Prostate gland (tissue), 2 donors: ENCODE results near the gene EGFL6. TPM values are rescaled to one million over a fixed set of nuclear protein-coding genes. Genes with fewer than 3 reads are reported as not detected.
"Not testable (repeated sequence)": the region's sequence is repeated elsewhere in the genome, so short reads cannot be mapped to it uniquely, and the experiment has no call there.

Experiments
- DNase-seq: peaks from one replicate; pipeline ENCODE4 v3.0.0-alpha.2; 2019; ENCODE audit warnings: low spot score
- H3K27ac ChIP-seq, 2 donors: fragments of 200-600 bp; sonication (generic); 2 replicates each; pipeline ENCODE4 v1.5.1; 2017 to 2019
- H3K27me3 ChIP-seq: fragments of 200-600 bp; sonication (generic); replicated peaks from 2 replicates; pipeline ENCODE4 v1.5.1; 2019; ENCODE audit not compliant: insufficient read depth
- H3K36me3 ChIP-seq, 2 donors: fragments of 200-600 bp; sonication (generic); 1 replicate in 1 of 2; 2 replicates in 1 of 2; pipeline versions ENCODE4 v1.5.1 to v1.8.1; 2017 to 2019
- H3K4me1 ChIP-seq: fragments of 200-600 bp; sonication (generic); replicated peaks from 2 replicates; pipeline ENCODE4 v1.5.1; 2019
- H3K4me3 ChIP-seq, 2 donors: fragments of 200-600 bp; sonication (generic); 2 replicates each; pipeline ENCODE4 v1.5.1; 2017 to 2019
- H3K9me3 ChIP-seq: fragments of 200-600 bp; sonication (generic); 2 replicates; pipeline ENCODE4 v1.5.1; 2017
- CTCF ChIP-seq, 4 experiments: fragments of 200-600 bp in 2 of 4; fragments of 450-650 bp in 2 of 4; sonication (generic) in 2 of 4; IDR thresholded peaks; 1 replicate in 3 of 4; 2 replicates in 1 of 4; pipeline ENCODE4 v1.5.1; 2016 to 2019; ENCODE audit warnings: antibody characterized with exemption in 4 of 4, mild to moderate bottlenecking in 2 of 4, moderate library complexity in 2 of 4
- POLR2A ChIP-seq: fragments of 450-650 bp; IDR thresholded peaks from one replicate; pipeline ENCODE4 v1.6.1; 2016; ENCODE audit warnings: antibody characterized with exemption, mild to moderate bottlenecking
- POLR2AphosphoS5 ChIP-seq: sonication (generic); formaldehyde crosslinking; IDR thresholded peaks from one replicate; pipeline ENCODE4 v1.6.1; 2017; ENCODE audit warnings: antibody characterized with exemption
- WGBS: methylation state at CpG from one replicate; pipeline ENCODE4 v1.1.5; 2018; 5-methylcytosine and 5-hydroxymethylcytosine counted together
- intact Hi-C: fragments of 100-400 bp; cut with DNase I; formaldehyde crosslinking; loops from one replicate; pipeline ENCODE4 v1.14.2; 2022
- total RNA-seq, 2 donors: library from RNA; depleted of rRNA; stranded (reverse); fragments of >200 nt; gene quantifications; one replicate each; pipeline ENCODE4 v1.1.0, GENCODE V29; 2016

Gene EGFL6
- total RNA-seq, 2 donors from 2014 or later, result 0.23 TPM; not detected in 1

DNA sequence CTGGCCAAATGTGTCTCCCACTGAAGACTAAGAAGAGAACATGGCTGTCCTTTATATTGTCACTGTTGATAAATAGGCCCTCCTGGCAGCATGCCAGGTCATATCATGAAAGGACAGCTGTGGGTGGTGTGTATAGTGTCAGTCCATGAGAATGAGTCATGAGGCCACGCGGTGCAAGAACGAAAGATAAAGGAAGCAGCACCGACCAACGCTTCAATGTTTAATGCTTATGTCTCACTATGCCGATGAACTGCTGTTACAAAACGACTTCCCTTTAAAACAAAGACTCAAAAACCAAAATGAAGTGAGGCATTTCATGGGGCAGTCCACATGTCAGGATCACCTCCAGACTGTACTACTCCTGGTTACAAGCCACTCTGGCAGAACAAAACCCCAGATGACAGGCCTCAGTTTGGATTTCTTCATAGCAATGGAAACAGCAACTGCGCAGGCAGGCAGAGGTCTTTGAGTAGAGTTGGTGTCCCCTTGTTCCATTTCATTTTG, 78.4 kb downstream of the EGFL6 start:
- DNase-seq, result no peak
- intact Hi-C loops, result loop anchor here (5.0 to 10.0 kb wide), 2 partner anchors 140 to 693 kb away; no protein-coding TSS in a partner anchor

DNA sequence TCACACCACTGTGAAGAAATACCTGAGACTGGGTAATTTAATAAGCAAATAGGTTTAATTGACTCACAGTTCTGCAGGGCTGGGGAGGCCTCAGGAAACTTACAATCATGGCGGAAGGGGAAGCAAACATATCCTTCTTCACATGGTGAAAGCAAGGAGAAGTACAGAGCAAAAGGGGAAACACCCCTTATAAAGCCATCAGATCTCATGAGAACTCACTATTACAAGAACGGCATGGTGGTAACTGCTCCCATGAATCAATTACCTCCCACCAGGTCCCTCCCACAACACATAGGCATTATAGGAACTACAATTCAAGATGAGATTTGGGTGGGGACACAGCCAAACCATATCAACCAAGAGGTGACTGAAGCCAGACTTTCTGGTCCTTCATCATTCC, 78.9 kb downstream of the EGFL6 start:
- not testable (repeated sequence) for H3K4me3 ChIP-seq, H3K9me3 ChIP-seq, H3K27ac ChIP-seq, H3K27me3 ChIP-seq, H3K36me3 ChIP-seq, H3K4me1 ChIP-seq, DNase-seq
- 94% methylated on average over 2 of the region's 2 CpGs for WGBS
- intact Hi-C loops, result loop anchor here (5.0 to 10.0 kb wide), 2 partner anchors 141 to 694 kb away; no protein-coding TSS in a partner anchor

More for the DNA sequence above, 78.4 kb downstream of the EGFL6 start:
- 50% methylated on average over 8 of the region's 8 CpGs for WGBS
- H3K27me3 ChIP-seq, result no peaks in the 10 kb centered on the region
- TF ChIP-seq CTCF (IDR thresholded peaks at IDR 0.05) (no peak), POLR2AphosphoS5 (no peak), POLR2A (no peak)
- no peaks in the 10 kb centered on the region for H3K36me3 ChIP-seq
- no peaks in the 10 kb centered on the region for H3K4me1 ChIP-seq
- no peak overlapping the region for H3K4me3 ChIP-seq
- H3K27ac ChIP-seq, result no peak overlapping the region
- no peaks in the 10 kb centered on the region for H3K9me3 ChIP-seq

- no peaks in the 10 kb centered on the region for H3K27me3 ChIP-seq
- no peak overlapping the region for H3K27ac ChIP-seq
- H3K9me3 ChIP-seq, result no peaks in the 10 kb centered on the region
- DNase-seq, result no peak
- TF ChIP-seq CTCF (IDR thresholded peaks at IDR 0.05), result no peak
- no peak for TF ChIP-seq POLR2A
- H3K36me3 ChIP-seq, result no peaks in the 10 kb centered on the region
- H3K4me3 ChIP-seq, result no peak overlapping the region
- 69% methylated on average over 5 of the region's 5 CpGs for WGBS
- intact Hi-C loops, result loop anchor here (5.0 to 10.0 kb wide), 2 partner anchors 143 to 695 kb away; no protein-coding TSS in a partner anchor
- H3K4me1 ChIP-seq, result no peaks in the 10 kb centered on the region
Observed at GRCh38 chrX:13649838-13650237, 80.4 kb downstream of the EGFL6 start.

- intact Hi-C loops, result no loop called here
- TF ChIP-seq CTCF (IDR thresholded peaks at IDR 0.05), result no peak
- no peak for TF ChIP-seq POLR2AphosphoS5
- TF ChIP-seq POLR2A, result no peak
- H3K36me3 ChIP-seq, result no peaks in the 10 kb centered on the region
- no peak for DNase-seq
- H3K9me3 ChIP-seq, result no peaks in the 10 kb centered on the region
- H3K4me1 ChIP-seq, result no peaks in the 10 kb centered on the region
- no peaks in the 10 kb centered on the region for H3K27me3 ChIP-seq
- no peak overlapping the region for H3K27ac ChIP-seq
- WGBS, result 94% methylated on average over 1 of the region's 1 CpG
- H3K4me3 ChIP-seq, result no peak overlapping the region
Observed at GRCh38 chrX:13650318-13650717, 80.9 kb downstream of the EGFL6 start.

DNA sequence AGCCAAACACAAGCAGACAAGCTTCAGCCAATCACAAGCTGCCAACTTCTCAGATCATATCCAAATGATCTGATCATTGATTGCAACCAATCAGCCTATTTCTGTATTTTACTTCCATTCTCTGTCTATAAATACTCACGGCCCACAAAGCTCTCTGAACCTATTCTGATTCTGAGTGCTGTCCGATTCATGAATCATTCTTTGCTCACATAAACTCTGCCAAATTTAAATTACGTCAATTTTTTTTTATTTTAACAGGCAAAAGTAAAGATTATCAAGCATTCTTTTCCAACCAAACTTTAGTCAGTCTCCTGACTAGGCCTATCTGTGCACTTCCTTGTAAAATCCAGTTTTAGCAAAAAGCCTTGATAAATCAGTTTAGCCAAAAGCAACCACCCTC, 81.7 kb downstream of the EGFL6 start:
- H3K9me3 ChIP-seq, result no peaks in the 10 kb centered on the region
- intact Hi-C loops, result no loop called here
- H3K36me3 ChIP-seq, result no peaks in the 10 kb centered on the region
- H3K27ac ChIP-seq, result no peak overlapping the region
- no peak overlapping the region for H3K4me3 ChIP-seq
- no peaks in the 10 kb centered on the region for H3K4me1 ChIP-seq
- WGBS, result 56% methylated on average over 3 of the region's 3 CpGs
- no peak for TF ChIP-seq CTCF (IDR thresholded peaks at IDR 0.05)
- no peak for TF ChIP-seq POLR2AphosphoS5
- no peak for TF ChIP-seq POLR2A
- no peak for DNase-seq
- no peaks in the 10 kb centered on the region for H3K27me3 ChIP-seq
